Transverse colon (tissue), 4 donors: ENCODE measurements around the gene FANCI.

Experiments used
- POLR2AphosphoS5 ChIP-seq, 3 donors: sonication (generic); formaldehyde crosslinking; IDR thresholded peaks; one replicate each; pipeline ENCODE4 v1.6.1; 2016; ENCODE audit warnings: antibody characterized with exemption in 3 of 3
- TF ChIP-seq, protein P1 (sequence below), 5 experiments: fragments of 200-600 bp in 3 of 5; fragments of 450-650 bp in 2 of 5; sonication (generic) in 3 of 5; IDR thresholded peaks; 1 replicate in 2 of 5; 2 replicates in 3 of 5; pipeline ENCODE4 v1.5.1; 2016 to 2017; ENCODE audit warnings: antibody characterized with exemption in 5 of 5, inconsistent platforms in 3 of 5, mild to moderate bottlenecking in 2 of 5, moderate library complexity in 1 of 5

- TF ChIP-seq, protein P1, sequence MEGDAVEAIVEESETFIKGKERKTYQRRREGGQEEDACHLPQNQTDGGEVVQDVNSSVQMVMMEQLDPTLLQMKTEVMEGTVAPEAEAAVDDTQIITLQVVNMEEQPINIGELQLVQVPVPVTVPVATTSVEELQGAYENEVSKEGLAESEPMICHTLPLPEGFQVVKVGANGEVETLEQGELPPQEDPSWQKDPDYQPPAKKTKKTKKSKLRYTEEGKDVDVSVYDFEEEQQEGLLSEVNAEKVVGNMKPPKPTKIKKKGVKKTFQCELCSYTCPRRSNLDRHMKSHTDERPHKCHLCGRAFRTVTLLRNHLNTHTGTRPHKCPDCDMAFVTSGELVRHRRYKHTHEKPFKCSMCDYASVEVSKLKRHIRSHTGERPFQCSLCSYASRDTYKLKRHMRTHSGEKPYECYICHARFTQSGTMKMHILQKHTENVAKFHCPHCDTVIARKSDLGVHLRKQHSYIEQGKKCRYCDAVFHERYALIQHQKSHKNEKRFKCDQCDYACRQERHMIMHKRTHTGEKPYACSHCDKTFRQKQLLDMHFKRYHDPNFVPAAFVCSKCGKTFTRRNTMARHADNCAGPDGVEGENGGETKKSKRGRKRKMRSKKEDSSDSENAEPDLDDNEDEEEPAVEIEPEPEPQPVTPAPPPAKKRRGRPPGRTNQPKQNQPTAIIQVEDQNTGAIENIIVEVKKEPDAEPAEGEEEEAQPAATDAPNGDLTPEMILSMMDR (IDR thresholded peaks at IDR 0.05), result no peak
- TF ChIP-seq POLR2AphosphoS5 (IDR thresholded peaks at IDR 0.05), result no peak
Observed at GRCh38 chr15:89194608-89195007, 49.2 kb upstream of the FANCI start.
